Gastrocnemius medialis (tissue), 4 donors: Measurements from ENCODE around the gene MMP24. TPM values are rescaled to one million over a fixed set of nuclear protein-coding genes. Genes with fewer than 3 reads are reported as not detected.
"Not testable (repeated sequence)": the region's sequence is repeated elsewhere in the genome, so short reads cannot be mapped to it uniquely, and the experiment has no call there.

Experiments used
- ATAC-seq, 2 donors: fragments of 150-250 bp; one replicate each; pipeline ENCODE4 v1.9.1; 2016
- DNase-seq, 2 donors: peaks; one replicate each; pipeline ENCODE4 v3.0.0-alpha.2; 2019
- H3K27ac ChIP-seq, 4 donors: fragments of 200-600 bp; sonication (generic); 1 replicate in 1 of 4; 2 replicates in 3 of 4; pipeline ENCODE4 v1.5.1; 2016 to 2018; ENCODE audit warnings: mild to moderate bottlenecking in 2 of 4, moderate library complexity in 1 of 4
- H3K27me3 ChIP-seq, 3 donors: fragments of 200-600 bp; sonication (generic) in 2 of 3; 1 replicate in 1 of 3; 2 replicates in 2 of 3; pipeline versions ENCODE4 v1.5.1 to v1.6.0; 2016 to 2019; ENCODE audit warnings: mild to moderate bottlenecking in 1 of 3, moderate library complexity in 1 of 3
- H3K36me3 ChIP-seq, 2 donors: fragments of 200-600 bp; sonication (generic) in 1 of 2; one replicate each; pipeline ENCODE4 v1.5.1; 2017 to 2018
- H3K4me1 ChIP-seq, 2 donors: fragments of 200-600 bp; sonication (generic) in 1 of 2; one replicate each; pipeline ENCODE4 v1.5.1; 2016 to 2017; ENCODE audit warnings: mild to moderate bottlenecking in 2 of 2
- H3K4me3 ChIP-seq, 4 donors: fragments of 200-600 bp; sonication (generic) in 3 of 4; 1 replicate in 1 of 4; 2 replicates in 3 of 4; pipeline ENCODE4 v1.5.1; 2016 to 2019; ENCODE audit warnings: mild to moderate bottlenecking in 2 of 4
- H3K9me3 ChIP-seq, 3 donors: fragments of 200-600 bp; sonication (generic) in 2 of 3; 1 replicate in 1 of 3; 2 replicates in 2 of 3; pipeline ENCODE4 v1.5.1; 2016 to 2019
- POLR2A ChIP-seq, 2 donors: fragments of 450-650 bp; IDR thresholded peaks; one replicate each; pipeline ENCODE4 v1.6.1; 2017; ENCODE audit warnings: antibody characterized with exemption in 2 of 2, mild to moderate bottlenecking in 2 of 2, moderate library complexity in 2 of 2
- in situ Hi-C, 4 donors: fragments of 200-750 bp; cut with MboI; loops; one replicate each; pipeline versions ENCODE4 v1.15.0 to v1.8.0; 2017; ENCODE audit warnings: low sequenced_read_pairs in 4 of 4
- intact Hi-C: fragments of 100-400 bp; cut with DNase I; formaldehyde crosslinking; loops from one replicate; pipeline ENCODE4 v1.15.1; 2023; ENCODE audit warnings: low total_unique reads
- total RNA-seq, 4 donors: library from RNA; depleted of rRNA; stranded (reverse); fragments of >200 nt; gene quantifications; one replicate each; pipeline versions ENCODE4 v1.1.0 to v1.2.3, GENCODE V29; 2016
- TF ChIP-seq, protein P1 (sequence below), 5 experiments: fragments of 450-650 bp in 3 of 5; fragments of 200-600 bp in 2 of 5; sonication (generic) in 2 of 5; IDR thresholded peaks in 4 of 5; conservative IDR thresholded peaks in 1 of 5; 1 replicate in 4 of 5; 2 replicates in 1 of 5; pipeline ENCODE4 v1.5.1; 2016 to 2019; ENCODE audit warnings: antibody characterized with exemption in 5 of 5, mild to moderate bottlenecking in 3 of 5, moderate library complexity in 3 of 5

The MMP24 gene
- total RNA-seq, 4 donors from 2014 or later, result 0.07 to 0.10 TPM; not detected in 2

DNA sequence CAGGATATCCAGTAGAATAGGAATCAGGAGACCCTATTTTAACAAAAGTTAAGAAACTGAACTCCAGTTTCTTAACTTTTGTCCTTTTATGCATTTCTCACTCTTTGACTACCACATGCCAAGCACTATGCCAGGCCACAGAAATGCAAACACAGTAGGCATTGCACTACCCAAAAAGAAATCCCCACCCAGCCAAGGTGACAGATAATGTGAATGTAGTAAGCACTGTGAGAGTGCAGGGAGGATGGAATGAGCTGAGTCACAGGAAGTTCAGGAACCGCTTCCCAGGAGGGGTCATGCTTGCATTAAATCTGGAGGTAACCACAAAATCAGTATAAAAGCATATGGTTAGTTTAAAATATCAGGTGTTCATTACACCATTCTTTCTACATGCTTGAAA lies 85.8 kb downstream of the MMP24 start:
- Histone ChIP-seq H3K27ac (no peak overlapping the region), H3K4me3 (no peak overlapping the region), H3K27me3 (no peaks in the 10 kb centered on the region), H3K4me1 (peaks cover 6 to 16% of the 10 kb centered on the region in 2 donors), H3K36me3 (peaks cover 0 to 7% of the 10 kb centered on the region in 2 donors), H3K9me3 (no peaks in the 10 kb centered on the region)
- no peak for DNase-seq
- in situ Hi-C loops, result no loop called here
- no peak for TF ChIP-seq POLR2A (IDR thresholded peaks at IDR 0.05)
- TF ChIP-seq, protein P1, sequence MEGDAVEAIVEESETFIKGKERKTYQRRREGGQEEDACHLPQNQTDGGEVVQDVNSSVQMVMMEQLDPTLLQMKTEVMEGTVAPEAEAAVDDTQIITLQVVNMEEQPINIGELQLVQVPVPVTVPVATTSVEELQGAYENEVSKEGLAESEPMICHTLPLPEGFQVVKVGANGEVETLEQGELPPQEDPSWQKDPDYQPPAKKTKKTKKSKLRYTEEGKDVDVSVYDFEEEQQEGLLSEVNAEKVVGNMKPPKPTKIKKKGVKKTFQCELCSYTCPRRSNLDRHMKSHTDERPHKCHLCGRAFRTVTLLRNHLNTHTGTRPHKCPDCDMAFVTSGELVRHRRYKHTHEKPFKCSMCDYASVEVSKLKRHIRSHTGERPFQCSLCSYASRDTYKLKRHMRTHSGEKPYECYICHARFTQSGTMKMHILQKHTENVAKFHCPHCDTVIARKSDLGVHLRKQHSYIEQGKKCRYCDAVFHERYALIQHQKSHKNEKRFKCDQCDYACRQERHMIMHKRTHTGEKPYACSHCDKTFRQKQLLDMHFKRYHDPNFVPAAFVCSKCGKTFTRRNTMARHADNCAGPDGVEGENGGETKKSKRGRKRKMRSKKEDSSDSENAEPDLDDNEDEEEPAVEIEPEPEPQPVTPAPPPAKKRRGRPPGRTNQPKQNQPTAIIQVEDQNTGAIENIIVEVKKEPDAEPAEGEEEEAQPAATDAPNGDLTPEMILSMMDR (IDR thresholded peaks at IDR 0.05 in 4 of 5, conservative IDR thresholded peaks at IDR 0.05 in 1 of 5), result no peak
- ATAC-seq, result no peak
- intact Hi-C loops, result no loop called here

DNA sequence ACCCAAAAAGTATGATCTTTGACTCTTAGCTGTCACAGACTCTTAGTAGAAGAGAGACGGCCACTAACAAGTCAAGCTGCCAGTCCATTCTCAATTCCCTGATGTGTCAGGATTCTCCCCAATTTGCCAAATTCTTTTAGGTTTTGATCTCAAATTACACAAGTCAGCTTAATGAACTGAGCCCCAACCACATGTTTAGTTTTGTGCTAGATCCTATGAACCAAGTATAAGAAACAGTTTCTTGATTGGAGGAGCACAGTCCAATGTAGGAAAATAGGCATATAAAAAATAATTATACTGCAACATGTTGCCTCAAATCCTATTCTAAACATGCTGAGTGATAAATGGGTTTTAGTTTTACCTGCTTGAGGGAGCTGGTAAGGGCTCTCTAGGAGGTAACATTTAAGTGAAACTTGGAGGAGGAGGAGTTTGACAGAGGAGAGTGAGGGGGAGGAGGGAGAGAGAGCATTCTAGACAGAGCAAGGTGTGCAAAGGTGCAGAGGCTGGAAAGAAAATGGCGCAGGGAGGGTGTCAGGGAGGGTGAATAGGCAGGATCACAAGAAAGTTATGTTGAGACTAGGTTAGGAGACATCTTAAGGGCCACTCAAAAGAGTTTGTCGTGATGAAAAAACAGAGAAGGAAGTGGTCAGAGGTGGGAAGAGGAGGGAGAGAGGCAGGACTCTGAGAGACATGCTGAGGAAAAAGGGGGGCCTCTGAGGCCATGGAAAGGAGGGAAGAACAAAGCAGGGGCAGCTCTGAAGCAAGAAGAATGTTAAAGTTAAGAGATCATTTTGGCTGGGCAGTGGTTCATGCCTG lies 88.5 kb downstream of the MMP24 start:
- TF ChIP-seq, protein P1 (IDR thresholded peaks at IDR 0.05 in 4 of 5, conservative IDR thresholded peaks at IDR 0.05 in 1 of 5), result no peak
- TF ChIP-seq POLR2A (IDR thresholded peaks at IDR 0.05), result no peak
- intact Hi-C loops (no loop called here), in situ Hi-C loops (no loop called here)
- Histone ChIP-seq H3K4me3 (no peak overlapping the region), H3K36me3 (peaks cover 0 to 7% of the 10 kb centered on the region in 2 donors), H3K9me3 (no peaks in the 10 kb centered on the region), H3K27me3 (no peaks in the 10 kb centered on the region), H3K27ac (no peak overlapping the region), H3K4me1 (peaks cover 11 to 20% of the 10 kb centered on the region in 2 donors)
- ATAC-seq, result no peak
- DNase-seq, result no peak

DNA sequence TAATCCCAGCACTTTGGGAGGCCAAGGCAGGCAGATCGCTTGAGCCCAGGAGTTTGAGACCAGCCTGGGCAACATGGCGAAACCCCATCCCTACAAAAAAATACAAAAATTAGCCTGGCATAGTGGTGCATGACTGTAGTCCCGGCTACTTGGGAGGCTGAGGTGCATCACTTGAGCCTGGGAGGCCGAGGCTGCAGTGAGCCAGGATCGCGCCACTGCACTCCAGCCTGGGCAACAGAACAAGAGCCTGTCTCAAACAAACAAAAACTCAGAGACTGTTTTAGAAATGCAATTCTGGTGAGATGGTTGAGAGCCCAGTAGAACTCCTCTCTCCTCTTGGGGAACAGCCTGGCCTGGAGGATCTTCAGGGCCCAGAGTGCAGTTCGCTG lies 89.1 kb downstream of the MMP24 start:
- peaks cover 11 to 20% of the 10 kb centered on the region in 2 donors for H3K4me1 ChIP-seq
- intact Hi-C loops, H3K27me3 ChIP-seq, in situ Hi-C loops, ATAC-seq, H3K9me3 ChIP-seq, H3K27ac ChIP-seq, DNase-seq, H3K4me3 ChIP-seq, H3K36me3 ChIP-seq: not testable (repeated sequence)

DNA sequence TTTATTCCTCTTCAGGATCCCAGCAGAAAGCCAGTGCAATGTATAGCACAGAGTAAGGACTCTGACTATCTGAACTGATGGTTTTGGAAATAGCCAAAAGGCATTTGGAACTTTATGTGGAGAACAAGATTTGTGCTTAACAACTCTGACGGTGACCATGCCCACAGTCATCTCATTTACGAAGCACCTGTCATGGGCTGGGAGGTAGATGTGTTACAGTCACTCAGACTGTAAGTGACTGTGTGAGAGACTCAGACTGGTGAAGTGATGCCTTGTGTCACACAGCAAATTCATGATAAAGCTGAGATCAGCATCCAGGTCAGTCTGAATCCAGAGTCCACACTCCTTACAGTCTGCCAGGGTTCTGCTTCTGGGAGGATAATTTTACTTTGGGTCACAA lies 89.6 kb downstream of the MMP24 start:
- ATAC-seq, result no peak
- Histone ChIP-seq H3K27me3 (no peaks in the 10 kb centered on the region), H3K27ac (no peak overlapping the region), H3K36me3 (peaks cover 0 to 7% of the 10 kb centered on the region in 2 donors), H3K4me3 (no peak overlapping the region), H3K4me1 (peaks cover 11 to 20% of the 10 kb centered on the region in 2 donors), H3K9me3 (no peaks in the 10 kb centered on the region)
- intact Hi-C loops, result no loop called here
- in situ Hi-C loops, result no loop called here
- DNase-seq, result no peak
- TF ChIP-seq, protein P1 (IDR thresholded peaks at IDR 0.05 in 4 of 5, conservative IDR thresholded peaks at IDR 0.05 in 1 of 5), result no peak
- no peak for TF ChIP-seq POLR2A (IDR thresholded peaks at IDR 0.05)

DNA sequence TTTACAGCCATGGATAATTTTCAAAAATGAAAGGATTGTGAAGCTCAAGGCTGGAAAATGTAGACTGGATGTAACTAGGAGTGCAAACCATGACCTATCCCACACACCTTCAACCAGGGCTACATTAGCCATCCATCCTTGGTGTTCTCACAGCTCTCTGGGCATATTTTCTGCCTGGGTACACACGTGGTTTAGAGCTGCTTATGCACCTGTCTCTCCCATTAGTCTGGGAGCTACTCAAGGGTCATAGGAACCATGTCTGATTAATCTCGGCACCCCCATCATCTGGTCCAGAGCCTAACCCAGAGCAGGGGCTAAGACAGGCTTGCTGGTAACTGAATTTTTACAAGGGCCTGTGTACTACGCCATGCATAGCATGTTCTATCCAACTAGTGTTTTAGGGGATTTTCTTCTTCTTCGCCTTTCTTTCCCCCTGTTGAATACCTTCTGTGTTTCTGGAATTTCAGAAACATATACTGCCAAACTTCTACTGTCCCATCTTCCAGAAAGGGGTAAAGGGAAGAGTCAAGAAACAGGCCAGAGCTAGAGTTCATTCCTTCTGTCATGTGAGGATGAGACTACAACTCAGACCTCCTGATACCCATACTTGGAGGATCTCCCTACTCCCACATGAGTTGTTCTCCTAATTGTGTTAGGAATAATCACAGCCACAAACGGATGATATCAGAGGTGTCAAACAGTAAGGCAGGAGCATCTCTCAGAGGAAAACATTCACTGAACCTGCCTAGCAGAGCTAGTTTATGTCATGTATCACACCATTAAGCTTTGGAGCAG lies 91.1 kb downstream of the MMP24 start:
- H3K4me1 ChIP-seq, result peaks cover 11 to 20% of the 10 kb centered on the region in 2 donors
- H3K4me3 ChIP-seq, result no peak overlapping the region
- peak overlapping the region; percentile 58 to 72 (median 70) for H3K27ac ChIP-seq
- peaks cover 0 to 2% of the 10 kb centered on the region in 2 donors for H3K36me3 ChIP-seq
- in situ Hi-C loops, result no loop called here
- H3K9me3 ChIP-seq, result no peaks in the 10 kb centered on the region
- no peaks in the 10 kb centered on the region for H3K27me3 ChIP-seq
- DNase-seq, result no peak
- intact Hi-C loops, result no loop called here
- ATAC-seq, result no peak
- TF ChIP-seq, protein P1 (IDR thresholded peaks at IDR 0.05 in 4 of 5, conservative IDR thresholded peaks at IDR 0.05 in 1 of 5), result no peak
- TF ChIP-seq POLR2A (IDR thresholded peaks at IDR 0.05), result no peak
